ENCODE data around the gene DLX4. TPM values are rescaled to one million over a fixed set of nuclear protein-coding genes. Genes with fewer than 3 reads are reported as not detected.

DLX4 gene
- total RNA-seq, 1 experiment from 2014 or later, result 2.5 TPM

- H3K18ac ChIP-seq (ENCODE audit: insufficient read length, low read depth, low read length), result no peak overlapping the region
- no peaks in the 10 kb centered on the region for H3K79me1 ChIP-seq (ENCODE audit: insufficient read depth, low read depth, low read length, poor library complexity, severe bottlenecking)
- H3K9ac ChIP-seq (ENCODE audit: extremely low read depth, insufficient read length, low read length), result no peak overlapping the region
- peaks cover 5% of the 10 kb centered on the region for H4K20me1 ChIP-seq (ENCODE audit: control insufficient read depth, insufficient read depth, insufficient read length)
- no peak overlapping the region; a peak in 1 of 7 replicates for H3K27ac Mint-ChIP-seq
- no peak overlapping the region for H2BK20ac ChIP-seq (ENCODE audit: low read depth, low read length, poor library complexity, severe bottlenecking)
- no peak overlapping the region for H4K8ac ChIP-seq (replicated peaks; ENCODE audit: insufficient read length, low read depth, low read length)
- peak; percentile 86 for DNase-seq
- no peak for TF ChIP-seq CTCF (conservative IDR thresholded peaks at IDR 0.05)
- no peak overlapping the region for H2BK5ac ChIP-seq (ENCODE audit: insufficient read length, low read length)
- no peak overlapping the region for H2BK120ac ChIP-seq (ENCODE audit: low read depth, low read length, poor library complexity, severe bottlenecking)
- no peak overlapping the region for H2AFZ ChIP-seq (ENCODE audit: low read length)
- H3K4me1 Mint-ChIP-seq, result peaks cover 28 to 40% of the 10 kb centered on the region in 2 experiments
- H3K4me2 ChIP-seq (ENCODE audit: insufficient read depth, insufficient read length, low read length), result peak overlapping the region; percentile 60
- no peak overlapping the region for H2BK12ac ChIP-seq (ENCODE audit: insufficient read length, low read depth, low read length)
- no peak overlapping the region for H3K23ac ChIP-seq (ENCODE audit: insufficient read length, low read depth, low read length)
- no peak overlapping the region for H2AK5ac ChIP-seq (ENCODE audit: insufficient read length, low read length)
- no peak overlapping the region for H3T11ph ChIP-seq (ENCODE audit: low read length)
- no peak overlapping the region for H3K56ac ChIP-seq (ENCODE audit: insufficient read length, low read depth, low read length)
- no peaks in the 10 kb centered on the region for H3K79me2 ChIP-seq (ENCODE audit: insufficient read depth, low read length)
- peaks cover 11% of the 10 kb centered on the region for H3K23me2 ChIP-seq (ENCODE audit: insufficient read length, low read depth, low read length, poor library complexity, severe bottlenecking)
- H3K27me3 Mint-ChIP-seq (ENCODE audit: low read depth), result peaks cover 97% of the 10 kb centered on the region
- H4K91ac ChIP-seq (ENCODE audit: insufficient read length, low read depth, low read length), result no peak overlapping the region
- no peaks in the 10 kb centered on the region for H3K9me3 ChIP-seq (ENCODE audit: control insufficient read depth, low read depth, low read length)
- no peak overlapping the region for H3K14ac ChIP-seq (ENCODE audit: insufficient read depth, low read length)
- no peak overlapping the region for H3K4ac ChIP-seq (ENCODE audit: low read depth, low read length)
- no peaks in the 10 kb centered on the region; the same call in 1 of the 2 replicates for H3K4me1 ChIP-seq (ENCODE audit: insufficient read depth, low read length)
- peaks cover 63% of the 10 kb centered on the region for H3K27me3 ChIP-seq (ENCODE audit: insufficient read depth, low read length)
- H3K9me3 Mint-ChIP-seq, result peaks cover 6 to 10% of the 10 kb centered on the region in 2 experiments; a peak in 4 of 5 replicates
- H3K36me3 Mint-ChIP-seq (ENCODE audit: insufficient read depth in 1 of 3, low read depth in 3 of 3), result peaks cover 0 to 3% (median 2%) of the 10 kb centered on the region in 3 experiments; a peak in 3 of 7 replicates
- H4K5ac ChIP-seq (ENCODE audit: insufficient read length, low read depth, low read length), result no peak overlapping the region
- no CpG with 5 or more reads among the region's 77 CpGs for WGBS (ENCODE audit: extremely low coverage, insufficient read length, low lambda C conversion rate)
- no peak overlapping the region for H3K27ac ChIP-seq (ENCODE audit: insufficient read length, low read depth, low read length)
- no peak overlapping the region for H2BK15ac ChIP-seq (ENCODE audit: low read depth, low read length)
- H3K4me3 Mint-ChIP-seq, result peak overlapping the region; percentile 55 to 80
Observed at GRCh38 chr17:49993423-49994060, 24.6 kb downstream of the DLX4 start.

Data from H9 (cell line).